GM21619 (cell line): ENCODE measurements around the gene GJA3.

Experiments used
- ATAC-seq: cut with Tn5 transposase; IDR thresholded peaks from one replicate; pipeline ENCODE4 v1.9.1; 2021; ENCODE audit not compliant: unreplicated experiment

Gene GJA3

GRCh38 chr13:20160306-20161274 is at the start of gene GJA3:
GJA3 (minus strand) TSS chr13:20161052; CDS start chr13:20143288, 17,764 bp downstream.
- ATAC-seq, result peak; percentile 62

GRCh38 chr13:20209948-20210347 is 49.1 kb upstream of the GJA3 start:
- no peak for ATAC-seq

- ATAC-seq, result no peak
Measured at GRCh38 chr13:20206698-20207235, 45.9 kb upstream of the GJA3 start.

GRCh38 chr13:20206065-20206697 is 45.3 kb upstream of the GJA3 start:
- ATAC-seq, result no peak

- no peak for ATAC-seq
Measured at GRCh38 chr13:20198781-20199180, 37.9 kb upstream of the GJA3 start.

- ATAC-seq, result no peak
Measured at GRCh38 chr13:20197361-20197834, 36.5 kb upstream of the GJA3 start.

- ATAC-seq, result no peak
Measured at GRCh38 chr13:20195801-20196200, 34.9 kb upstream of the GJA3 start.

- ATAC-seq, result no peak
Measured at GRCh38 chr13:20193907-20194631, 33.2 kb upstream of the GJA3 start.

GRCh38 chr13:20193162-20193906 is 32.5 kb upstream of the GJA3 start:
- no peak for ATAC-seq

- ATAC-seq, result no peak
Measured at GRCh38 chr13:20192836-20193161, 31.9 kb upstream of the GJA3 start, which contains the start of gene GJB2. GJB2 (minus strand) TSS chr13:20192938; CDS start chr13:20189581, 3,357 bp downstream.

- no peak for ATAC-seq
Measured at GRCh38 chr13:20192158-20192835, 31.4 kb upstream of the GJA3 start.

- ATAC-seq, result no peak
Measured at GRCh38 chr13:20191311-20192157, 30.7 kb upstream of the GJA3 start.

GRCh38 chr13:20190481-20191310 is 29.8 kb upstream of the GJA3 start:
- no peak for ATAC-seq

GRCh38 chr13:20190076-20190475 is 29.2 kb upstream of the GJA3 start:
- ATAC-seq, result no peak

- no peak for ATAC-seq
Measured at GRCh38 chr13:20188667-20189553, 28.1 kb upstream of the GJA3 start.

- ATAC-seq, result no peak
Measured at GRCh38 chr13:20186771-20187170, 25.9 kb upstream of the GJA3 start.
